A673 (cell line): ENCODE data around the gene SMYD1. TPM values are rescaled to one million over a fixed set of nuclear protein-coding genes. Genes with fewer than 3 reads are reported as not detected.

ENCODE experiments used
- BruUV-seq: library from RNA; stranded (reverse); fragments of 400-500 nt; replicated peaks from 2 replicates; lab custom pipeline; 2021; lab: Mats Ljungman, UMichigan
- CTCF ChIA-PET: fragments of 300-600 bp; sonication (Branson Sonifier 250); formaldehyde crosslinking; loops from one replicate; lab custom pipeline; 2022; ENCODE audit warnings: antibody characterized with exemption; lab: Charles Lee
- POLR2A ChIA-PET: fragments of 300-600 bp; sonication (Branson Sonifier 250); formaldehyde crosslinking; loops from one replicate; lab custom pipeline; 2022; ENCODE audit warnings: antibody characterized with exemption; ENCODE audit not compliant: low non-redundant PET; lab: Charles Lee
- DNase-seq: peaks from one replicate; pipeline ENCODE4 v3.0.0-alpha.2; 2015; ENCODE audit warnings: low spot score
- H3K27ac ChIP-seq: fragments of 200-600 bp; sonication (generic); 2 replicates; pipeline ENCODE4 v1.5.1; 2016; ENCODE audit warnings: mixed run types, low read depth, mild to moderate bottlenecking, mixed read lengths, antibody characterized with exemption, low read length; ENCODE audit not compliant: poor library complexity, severe bottlenecking
- H3K27me3 ChIP-seq: fragments of 200-600 bp; sonication (generic); replicated peaks from 2 replicates; pipeline ENCODE4 v1.6.1; 2017; ENCODE audit warnings: mixed run types, low read depth, mild to moderate bottlenecking, mixed read lengths, antibody characterized with exemption, low read length; ENCODE audit not compliant: insufficient read depth, poor library complexity
- H3K36me3 ChIP-seq: fragments of 200-600 bp; sonication (generic); 2 replicates; pipeline ENCODE4 v1.6.1; 2016; ENCODE audit warnings: mixed run types, mild to moderate bottlenecking, mixed read lengths, antibody characterized with exemption, low read length; ENCODE audit not compliant: insufficient read depth, poor library complexity, severe bottlenecking
- H3K4me1 ChIP-seq: fragments of 200-600 bp; sonication (generic); 2 replicates; pipeline ENCODE4 v1.6.1; 2017; ENCODE audit warnings: mixed run types, mild to moderate bottlenecking, mixed read lengths, antibody characterized with exemption, low read length; ENCODE audit not compliant: insufficient read depth, poor library complexity, severe bottlenecking
- H3K4me3 ChIP-seq: fragments of 200-600 bp; sonication (generic); 2 replicates; pipeline ENCODE4 v1.5.1; 2016; ENCODE audit warnings: low read depth, mixed run types, mild to moderate bottlenecking, mixed read lengths, low read length; ENCODE audit not compliant: poor library complexity, severe bottlenecking
- H3K9me3 ChIP-seq: fragments of 200-600 bp; sonication (generic); 2 replicates; pipeline ENCODE4 v1.6.1; 2016; ENCODE audit warnings: mixed run types, low read depth, mild to moderate bottlenecking, mixed read lengths, antibody characterized with exemption, low read length; ENCODE audit not compliant: poor library complexity, severe bottlenecking
- CTCF ChIP-seq: fragments of 300-800, 200-600 bp; sonication (generic); conservative IDR thresholded peaks from 2 replicates; pipeline ENCODE4 v1.5.1; 2017; ENCODE audit warnings: low read depth, mild to moderate bottlenecking, antibody characterized with exemption, low read length, moderate library complexity, mixed read lengths
- EZH2 ChIP-seq: fragments of 200-600 bp; sonication (generic); IDR thresholded peaks from 2 replicates; pipeline ENCODE4 v1.6.1; 2017; ENCODE audit warnings: borderline replicate concordance, low read depth, mild to moderate bottlenecking, mixed read lengths, antibody characterized with exemption, low read length; ENCODE audit not compliant: poor library complexity, severe bottlenecking
- intact Hi-C: fragments of 100-400 bp; cut with micrococcal nuclease; formaldehyde crosslinking; loops from one replicate; pipeline ENCODE4 v1.10.0; 2022; ENCODE audit not compliant: unreplicated experiment
- total RNA-seq: library from RNA; stranded (reverse); gene quantifications from 2 replicates; pipeline ENCODE4 v1.2.3, GENCODE V29; 2021

SMYD1 gene
- total RNA-seq, 1 experiment from 2014 or later: not detected

- TF ChIP-seq EZH2: no peak
- TF ChIP-seq CTCF: no peak
- H3K9me3 ChIP-seq: no peaks in the 10 kb centered on the region
- intact Hi-C loops: no loop called here
- ChIA-PET POLR2A (no interaction called here), CTCF (no interaction called here)
- H3K4me3 ChIP-seq: no peak overlapping the region
- no peaks in the 10 kb centered on the region for H3K36me3 ChIP-seq
- BruUV-seq: no TSS peak
- no peak for DNase-seq
- no peak overlapping the region for H3K27ac ChIP-seq
- H3K4me1 ChIP-seq: no peaks in the 10 kb centered on the region
- peaks cover 33% of the 10 kb centered on the region for H3K27me3 ChIP-seq
Observed at GRCh38 chr2:88123975-88124917, 56.6 kb downstream of the SMYD1 start.

GRCh38 chr2:88125344-88125923 lies 57.8 kb downstream of the SMYD1 start:
- peaks cover 31% of the 10 kb centered on the region for H3K27me3 ChIP-seq
- intact Hi-C loops: no loop called here
- ChIA-PET CTCF (no interaction called here), POLR2A (no interaction called here)
- DNase-seq: no peak
- no peak overlapping the region for H3K4me3 ChIP-seq
- no peaks in the 10 kb centered on the region for H3K9me3 ChIP-seq
- TF ChIP-seq CTCF (no peak), EZH2 (no peak)
- H3K27ac ChIP-seq: no peak overlapping the region
- H3K36me3 ChIP-seq: no peaks in the 10 kb centered on the region
- H3K4me1 ChIP-seq: no peaks in the 10 kb centered on the region
- no TSS peak for BruUV-seq

DNA sequence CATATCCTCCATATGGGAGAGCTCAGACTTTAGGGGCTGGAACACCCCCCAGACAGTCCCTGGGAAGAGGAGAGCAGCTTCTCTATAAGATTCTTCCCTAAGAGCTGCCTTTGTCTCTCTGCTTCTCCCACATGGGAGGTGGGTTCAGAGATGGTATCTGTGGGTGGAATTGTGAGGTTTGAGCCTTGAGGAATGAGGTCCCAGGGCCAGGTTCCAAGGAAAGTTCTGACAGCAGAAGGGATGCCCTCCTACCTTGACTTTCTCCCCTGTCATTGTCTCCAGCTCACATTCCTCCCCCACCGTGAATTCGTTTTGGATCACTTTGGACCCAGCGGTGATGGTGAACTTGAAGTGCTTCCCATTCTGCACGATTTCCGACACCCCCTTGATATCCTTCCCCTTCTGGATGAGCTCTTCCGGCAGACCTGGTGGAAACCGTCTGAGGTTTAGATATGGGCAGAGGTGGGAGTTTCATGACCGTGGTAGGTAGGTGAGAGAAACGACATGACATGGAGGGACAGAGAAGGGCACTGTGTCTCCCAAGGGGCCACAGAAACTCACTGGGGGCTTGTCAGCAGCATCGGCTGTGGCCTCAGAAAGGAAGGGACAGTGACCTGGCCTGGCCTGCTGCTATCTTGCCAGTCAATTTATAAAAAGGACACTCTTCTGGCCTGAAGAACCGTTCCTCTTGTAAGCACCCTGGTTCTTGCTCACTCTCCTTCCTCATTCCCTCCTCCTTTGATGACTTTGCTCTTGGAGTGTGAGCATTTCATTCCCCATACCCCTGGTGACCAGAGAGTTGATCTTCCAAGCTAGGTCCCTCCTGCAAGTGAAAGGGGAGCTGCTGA lies 58.5 kb downstream of the SMYD1 start:
- BruUV-seq: no TSS peak
- TF ChIP-seq CTCF (no peak), EZH2 (no peak)
- ChIA-PET CTCF (no interaction called here), POLR2A (no interaction called here)
- no peak overlapping the region for H3K4me3 ChIP-seq
- H3K27ac ChIP-seq: no peak overlapping the region
- H3K4me1 ChIP-seq: no peaks in the 10 kb centered on the region
- DNase-seq: no peak
- peaks cover 31% of the 10 kb centered on the region for H3K27me3 ChIP-seq
- intact Hi-C loops: no loop called here
- no peaks in the 10 kb centered on the region for H3K9me3 ChIP-seq
- H3K36me3 ChIP-seq: no peaks in the 10 kb centered on the region
